Hepatocyte (in vitro differentiated cells): ENCODE data around the gene EVI2A. TPM values are rescaled to one million over a fixed set of nuclear protein-coding genes. Genes with fewer than 3 reads are reported as not detected.
"Not testable (repeated sequence)": the region's sequence is repeated elsewhere in the genome, so short reads cannot be mapped to it uniquely, and the experiment has no call there.

Experiments used
- DNase-seq: peaks from one replicate; pipeline ENCODE4 v3.0.0-alpha.2; 2016; ENCODE audit warnings: low spot score
- H2AFZ ChIP-seq: fragments of 200-600 bp; sonication (generic); 2 replicates; pipeline ENCODE4 v1.6.0; 2016; ENCODE audit warnings: antibody characterized with exemption, mild to moderate bottlenecking
- H3K27ac ChIP-seq: fragments of 200-600 bp; sonication (generic); 2 replicates; pipeline ENCODE4 v1.5.1; 2016; ENCODE audit warnings: mild to moderate bottlenecking
- H3K27me3 ChIP-seq: fragments of 200-600 bp; sonication (generic); 2 replicates; pipeline ENCODE4 v1.6.1; 2016
- H3K36me3 ChIP-seq: fragments of 200-600 bp; sonication (generic); replicated peaks from 2 replicates; pipeline ENCODE4 v1.5.1; 2016; ENCODE audit warnings: low read depth; ENCODE audit not compliant: insufficient read depth
- H3K4me1 ChIP-seq: fragments of 200-600 bp; sonication (generic); 2 replicates; pipeline ENCODE4 v1.5.1; 2016; ENCODE audit warnings: mild to moderate bottlenecking, moderate library complexity; ENCODE audit not compliant: insufficient read depth
- H3K4me2 ChIP-seq: fragments of 200-600 bp; sonication (generic); 2 replicates; pipeline ENCODE4 v1.6.0; 2016
- H3K4me3 ChIP-seq: fragments of 200-600 bp; sonication (generic); 2 replicates; pipeline ENCODE4 v1.5.1; 2016; ENCODE audit warnings: mild to moderate bottlenecking
- H3K79me2 ChIP-seq: fragments of 200-600 bp; sonication (generic); 2 replicates; pipeline ENCODE4 v1.6.0; 2017; ENCODE audit warnings: mild to moderate bottlenecking
- H3K9me2 ChIP-seq: fragments of 200-600 bp; sonication (generic); replicated peaks from 2 replicates; pipeline ENCODE4 v1.6.0; 2017; ENCODE audit warnings: mild to moderate bottlenecking; ENCODE audit not compliant: insufficient read depth
- H3K9me3 ChIP-seq: fragments of 200-600 bp; sonication (generic); 2 replicates; pipeline ENCODE4 v1.5.1; 2016; ENCODE audit warnings: low read depth, mild to moderate bottlenecking
- H4K20me1 ChIP-seq: fragments of 200-600 bp; sonication (generic); 2 replicates; pipeline ENCODE4 v1.6.0; 2016; ENCODE audit warnings: mild to moderate bottlenecking; ENCODE audit not compliant: insufficient read depth, poor library complexity, severe bottlenecking
- CTCF ChIP-seq: fragments of 200-600 bp; sonication (generic); IDR thresholded peaks from 2 replicates; pipeline ENCODE4 v1.5.1; 2016; ENCODE audit warnings: antibody characterized with exemption, mild to moderate bottlenecking; ENCODE audit not compliant: poor library complexity
- EZH2 ChIP-seq: fragments of 200-600 bp; sonication (generic); IDR thresholded peaks from 2 replicates; pipeline ENCODE4 v1.6.1; 2016; ENCODE audit warnings: antibody characterized with exemption, mild to moderate bottlenecking, borderline replicate concordance
- EZH2phosphoT487 ChIP-seq: fragments of 200-600 bp; sonication (generic); IDR thresholded peaks from one replicate; pipeline ENCODE4 v1.6.1; 2018; ENCODE audit warnings: antibody characterized with exemption, mild to moderate bottlenecking, low read depth, moderate library complexity; ENCODE audit not compliant: unreplicated experiment, severe bottlenecking
- WGBS: methylation state at CpG from one replicate; pipeline ENCODE4 v1.1.6; 2016; ENCODE audit warnings: low lambda C conversion rate; ENCODE audit errors: missing lambda C conversion rate; 5-methylcytosine and 5-hydroxymethylcytosine counted together
- polyA plus RNA-seq: library from polyadenylated mRNA; unstranded; fragments of >200 nt; fragmentation: Nextera tagmentation; extraction: Ambion mirVana; gene quantifications from 2 replicates; pipeline ENCODE4 v1.2.1, GENCODE V29; 2016
- total RNA-seq: library from RNA; depleted of rRNA; stranded (reverse); fragments of >200 nt; gene quantifications from 2 replicates; pipeline ENCODE4 v1.2.3, GENCODE V29; 2014

EVI2A gene
- total and polyA plus RNA-seq, 2 experiments from 2014 or later: 0.10 to 1.1 TPM

- no peak for DNase-seq
- Histone ChIP-seq H3K79me2 (no peaks in the 10 kb centered on the region), H3K36me3 (no peaks in the 10 kb centered on the region), H3K4me1 (no peaks in the 10 kb centered on the region), H3K27me3 (no peaks in the 10 kb centered on the region), H3K4me3 (no peak overlapping the region), H2AFZ (no peak overlapping the region), H3K9me3 (no peaks in the 10 kb centered on the region), H4K20me1 (no peaks in the 10 kb centered on the region), H3K4me2 (no peak overlapping the region), H3K9me2 (no peaks in the 10 kb centered on the region), H3K27ac (no peak overlapping the region)
- TF ChIP-seq CTCF: no peak
- TF ChIP-seq EZH2phosphoT487: no peak
- TF ChIP-seq EZH2: no peak
- WGBS: 89% methylated on average over 3 of the region's 3 CpGs
Observed at GRCh38 chr17:31357839-31358394, 36.5 kb upstream of the EVI2A start.

GRCh38 chr17:31357091-31357490 is 35.7 kb upstream of the EVI2A start:
- Histone ChIP-seq H3K4me2 (no peak overlapping the region), H3K9me3 (no peaks in the 10 kb centered on the region), H3K79me2 (no peaks in the 10 kb centered on the region), H3K4me1 (no peaks in the 10 kb centered on the region), H3K27me3 (no peaks in the 10 kb centered on the region), H2AFZ (no peak overlapping the region), H3K27ac (no peak overlapping the region), H4K20me1 (no peaks in the 10 kb centered on the region), H3K4me3 (no peak overlapping the region), H3K36me3 (no peaks in the 10 kb centered on the region), H3K9me2 (no peaks in the 10 kb centered on the region)
- 81% methylated on average over 2 of the region's 2 CpGs for WGBS
- no peak for TF ChIP-seq CTCF
- no peak for TF ChIP-seq EZH2phosphoT487
- no peak for TF ChIP-seq EZH2
- no peak for DNase-seq

GRCh38 chr17:31355935-31356334 is 34.5 kb upstream of the EVI2A start:
- TF ChIP-seq EZH2phosphoT487 (no peak), CTCF (no peak), EZH2 (no peak)
- Histone ChIP-seq H4K20me1 (no peaks in the 10 kb centered on the region), H3K4me2 (no peak overlapping the region), H3K9me2 (no peaks in the 10 kb centered on the region), H2AFZ (no peak overlapping the region), H3K36me3 (no peaks in the 10 kb centered on the region), H3K27me3 (no peaks in the 10 kb centered on the region), H3K4me3 (no peak overlapping the region), H3K4me1 (no peaks in the 10 kb centered on the region), H3K27ac (no peak overlapping the region), H3K9me3 (no peaks in the 10 kb centered on the region), H3K79me2 (no peaks in the 10 kb centered on the region)
- DNase-seq: no peak
- WGBS: 83% methylated on average over 1 of the region's 1 CpG

GRCh38 chr17:31349454-31349853 is 28.0 kb upstream of the EVI2A start:
- no peaks in the 10 kb centered on the region for H3K9me2 ChIP-seq
- H2AFZ ChIP-seq: no peak overlapping the region
- no peak for DNase-seq
- TF ChIP-seq CTCF: no peak
- H3K36me3 ChIP-seq: no peaks in the 10 kb centered on the region
- no peak overlapping the region for H3K4me3 ChIP-seq
- H3K27ac ChIP-seq: no peak overlapping the region
- H3K9me3 ChIP-seq: no peaks in the 10 kb centered on the region
- no peak overlapping the region for H3K4me2 ChIP-seq
- no peaks in the 10 kb centered on the region for H3K27me3 ChIP-seq
- H3K4me1 ChIP-seq: no peaks in the 10 kb centered on the region
- H3K79me2 ChIP-seq: no peaks in the 10 kb centered on the region
- no peaks in the 10 kb centered on the region for H4K20me1 ChIP-seq

- not testable (repeated sequence) for H3K27ac ChIP-seq, H3K4me2 ChIP-seq, H3K4me1 ChIP-seq, H3K9me2 ChIP-seq, DNase-seq, H2AFZ ChIP-seq, H3K9me3 ChIP-seq, H3K79me2 ChIP-seq, H4K20me1 ChIP-seq, H3K27me3 ChIP-seq, H3K36me3 ChIP-seq, H3K4me3 ChIP-seq
- WGBS: 92% methylated on average over 14 of the region's 34 CpGs
Observed at GRCh38 chr17:31345191-31345747, 23.8 kb upstream of the EVI2A start.
